Measurements from ENCODE around the gene GPR153.

The GPR153 gene

GRCh38 chr1:6253380-6253779 is 7.5 kb downstream of the GPR153 start:
- no peak overlapping the region for H3K4me3 ChIP-seq (ENCODE audit: low read length)
- DNase-seq (ENCODE audit: low read depth, low spot score) = no peak

GRCh38 chr1:6252374-6252710 is 8.6 kb downstream of the GPR153 start:
- H3K4me3 ChIP-seq (ENCODE audit: low read length) = no peak overlapping the region
- no peak for DNase-seq (ENCODE audit: low read depth, low spot score)

DNA sequence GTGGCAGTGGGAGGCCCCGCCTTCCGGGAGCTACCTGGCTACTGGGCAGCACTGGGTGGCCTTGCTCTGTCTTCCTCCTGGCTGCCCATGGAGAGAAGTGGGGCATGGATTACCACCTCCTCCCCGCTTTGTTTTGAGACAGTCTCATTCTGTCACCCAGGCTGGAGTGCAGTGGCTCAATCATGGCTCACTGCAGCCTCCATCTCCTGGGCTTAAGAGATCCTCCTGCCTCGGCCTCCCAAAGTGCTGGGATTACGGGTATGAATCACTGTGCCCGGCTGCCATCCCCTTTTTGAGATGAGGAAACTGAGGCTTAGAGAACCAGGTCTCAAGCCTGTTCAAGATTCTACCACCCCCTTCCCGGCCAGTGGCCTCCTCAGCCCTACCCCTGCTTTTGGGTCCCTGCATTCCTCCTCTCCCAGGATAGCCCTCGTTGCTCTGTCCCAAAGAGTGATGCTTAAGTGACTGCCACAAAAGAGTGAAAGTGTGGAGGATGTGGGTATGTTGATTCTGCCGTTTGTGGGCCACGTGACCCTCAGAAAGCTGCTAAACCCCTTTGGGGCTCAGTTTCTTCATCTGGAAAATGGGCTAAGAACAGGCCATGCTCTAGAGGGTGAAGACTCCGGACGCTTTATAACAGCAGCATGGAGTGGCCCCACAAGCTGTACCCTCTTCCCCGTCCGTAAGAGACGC is 9.1 kb downstream of the GPR153 start:
- H3K4me3 ChIP-seq (ENCODE audit: low read length) = no peak overlapping the region
- DNase-seq (ENCODE audit: low read depth, low spot score) = no peak

GRCh38 chr1:6251233-6251632 is 9.7 kb downstream of the GPR153 start:
- no peak for DNase-seq (ENCODE audit: low read depth, low spot score)
- no peak overlapping the region for H3K4me3 ChIP-seq (ENCODE audit: low read length)

GRCh38 chr1:6249739-6250689 is 10.9 kb downstream of the GPR153 start:
- no peak for DNase-seq (ENCODE audit: low read depth, low spot score)
- H3K4me3 ChIP-seq (ENCODE audit: low read length) = no peak overlapping the region

DNA sequence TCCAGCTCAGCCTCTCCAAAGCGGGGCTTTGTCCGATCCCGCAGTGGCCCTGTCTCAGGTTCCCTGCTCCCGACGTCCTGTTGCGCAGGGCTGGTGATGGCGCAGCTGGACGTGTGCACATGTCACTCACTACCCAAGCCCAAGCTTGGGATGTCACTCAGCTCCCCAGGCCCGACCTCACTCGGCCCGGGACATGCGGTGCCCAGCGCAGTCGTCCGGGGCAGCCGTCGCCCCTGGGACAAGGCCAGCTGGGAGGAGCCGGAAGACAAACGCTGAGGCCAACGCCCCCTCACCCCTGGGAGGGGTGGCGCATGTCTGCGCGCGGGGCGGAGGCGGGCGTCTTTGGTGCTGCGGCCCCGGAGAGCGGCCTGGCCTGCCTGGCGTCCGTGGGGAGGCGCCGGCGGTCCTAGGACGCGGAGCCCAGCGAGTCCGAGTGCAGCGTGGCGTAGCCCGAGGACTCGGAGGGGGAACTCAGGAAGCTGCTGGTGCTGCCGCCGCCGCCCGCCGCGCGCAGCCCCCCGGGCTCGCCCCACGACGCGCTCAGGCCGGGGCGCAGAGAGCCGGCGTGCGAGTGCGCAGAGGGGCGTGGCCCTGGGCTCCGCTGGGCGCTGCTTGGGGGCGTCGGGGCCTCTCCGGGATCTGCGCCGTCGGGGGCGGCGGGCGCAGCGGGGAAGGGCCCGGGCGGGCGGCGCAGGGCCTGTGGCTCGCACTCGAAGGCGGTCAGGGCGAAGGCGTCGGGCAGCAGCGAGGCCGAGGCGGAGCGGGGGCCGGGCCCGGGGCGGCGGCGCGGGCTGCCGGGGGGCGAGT is 11.8 kb downstream of the GPR153 start:
- H3K4me3 ChIP-seq (ENCODE audit: low read length) = no peak overlapping the region
- no peak for DNase-seq (ENCODE audit: low read depth, low spot score)

DNA sequence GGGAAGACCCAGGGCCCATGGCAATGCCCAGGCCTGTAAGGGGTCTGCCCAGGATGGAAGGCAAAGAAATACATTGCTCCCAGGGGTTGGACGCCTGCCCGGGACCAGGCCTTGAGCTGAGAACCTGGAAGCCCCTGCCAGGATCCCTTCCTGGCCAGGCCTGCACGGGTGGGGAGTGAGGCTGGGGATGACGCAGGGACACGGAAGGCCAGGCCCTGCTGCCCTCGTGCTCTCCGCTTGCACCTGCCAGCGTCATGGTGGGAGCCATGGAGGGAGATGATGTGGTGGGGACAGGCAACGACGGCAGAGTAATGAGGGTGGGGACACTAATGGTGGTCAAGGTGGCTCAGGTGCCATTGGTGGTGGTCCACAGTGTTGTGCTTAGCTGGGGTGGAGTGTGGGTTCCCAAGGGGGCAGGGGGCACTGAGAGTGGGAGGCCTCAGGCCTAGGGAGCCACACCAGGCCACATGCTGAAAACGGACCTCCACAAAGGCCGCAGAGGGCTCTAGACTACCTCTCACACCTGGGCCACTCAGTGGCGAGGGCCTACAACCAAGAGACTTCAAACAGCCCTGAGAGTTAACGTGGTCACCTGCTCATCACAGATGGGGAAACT is 12.6 kb downstream of the GPR153 start:
- H3K4me3 ChIP-seq (ENCODE audit: low read length) = no peak overlapping the region
- DNase-seq (ENCODE audit: low read depth, low spot score) = no peak

DNA sequence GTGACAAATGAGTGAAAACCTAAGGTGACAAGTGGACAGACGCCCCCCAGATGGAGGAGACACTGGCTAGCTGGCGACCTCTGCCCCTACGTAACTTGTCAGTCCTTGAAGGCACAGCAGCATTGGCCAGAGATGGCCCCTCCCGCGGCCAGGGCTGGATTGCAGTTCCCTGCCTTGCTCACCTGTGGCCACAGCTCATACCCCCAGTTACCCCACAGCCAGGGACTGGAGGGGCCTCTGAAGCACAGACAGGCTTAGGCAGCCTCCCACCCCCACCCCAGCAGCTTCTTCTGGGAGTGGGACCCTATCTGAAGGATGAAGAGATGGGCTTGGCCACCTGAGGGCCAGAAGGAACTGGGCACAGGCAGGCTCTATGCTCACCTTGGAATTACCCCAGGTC is 13.2 kb downstream of the GPR153 start:
- no peak overlapping the region for H3K4me3 ChIP-seq (ENCODE audit: low read length)
- DNase-seq (ENCODE audit: low read depth, low spot score) = no peak

DNA sequence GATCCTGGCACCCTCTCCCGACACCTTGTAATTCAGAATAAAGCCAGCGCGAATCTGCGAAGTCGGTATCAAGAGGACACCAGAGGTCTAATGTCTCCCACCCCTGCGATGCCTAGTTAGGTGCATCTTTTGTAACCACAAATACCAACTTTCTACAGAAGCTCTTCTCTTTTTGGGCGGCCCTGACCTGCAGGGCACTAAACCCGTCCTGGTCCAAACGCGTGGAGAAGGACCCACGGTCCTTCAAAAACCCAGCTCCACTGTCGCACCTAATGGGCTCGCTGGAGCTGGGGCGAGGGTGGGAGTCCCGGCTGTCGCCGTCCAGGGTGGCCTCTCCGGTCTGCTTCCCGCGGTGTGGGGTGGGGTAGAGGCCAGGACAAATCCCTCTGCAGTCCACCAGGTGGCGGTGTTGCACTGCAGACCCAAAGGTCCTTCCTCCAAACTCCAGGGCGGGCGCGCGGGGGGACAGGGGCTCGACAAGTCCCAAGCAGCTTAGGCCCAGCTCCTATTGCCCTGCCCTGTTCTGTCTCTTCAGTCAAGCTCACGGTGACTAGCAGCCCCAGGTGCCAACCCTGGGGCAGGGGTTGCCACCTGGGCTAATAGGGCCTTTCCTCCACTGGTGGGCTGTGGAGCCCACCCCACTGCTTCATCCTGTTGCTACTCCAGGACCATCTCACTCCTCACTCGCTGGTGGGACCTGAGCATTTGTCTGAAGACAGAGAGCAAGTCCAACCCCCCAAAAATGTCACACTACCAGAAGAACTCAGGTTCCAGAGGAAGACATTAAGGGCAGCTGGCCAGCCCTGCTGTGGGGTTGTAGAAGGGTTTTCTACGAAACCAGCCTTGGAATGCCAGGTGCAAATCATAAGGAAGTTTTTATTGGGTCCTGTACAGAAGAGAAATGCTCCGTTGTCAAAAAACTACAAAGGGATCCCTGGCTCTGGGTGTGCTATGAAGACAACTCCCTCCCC is 14.1 kb downstream of the GPR153 start:
- no peak overlapping the region for H3K4me3 ChIP-seq (ENCODE audit: low read length)
- DNase-seq (ENCODE audit: low read depth, low spot score) = peak; percentile 61

GRCh38 chr1:6245869-6246496 is 14.9 kb downstream of the GPR153 start:
- no peak overlapping the region for H3K4me3 ChIP-seq (ENCODE audit: low read length)

DNA sequence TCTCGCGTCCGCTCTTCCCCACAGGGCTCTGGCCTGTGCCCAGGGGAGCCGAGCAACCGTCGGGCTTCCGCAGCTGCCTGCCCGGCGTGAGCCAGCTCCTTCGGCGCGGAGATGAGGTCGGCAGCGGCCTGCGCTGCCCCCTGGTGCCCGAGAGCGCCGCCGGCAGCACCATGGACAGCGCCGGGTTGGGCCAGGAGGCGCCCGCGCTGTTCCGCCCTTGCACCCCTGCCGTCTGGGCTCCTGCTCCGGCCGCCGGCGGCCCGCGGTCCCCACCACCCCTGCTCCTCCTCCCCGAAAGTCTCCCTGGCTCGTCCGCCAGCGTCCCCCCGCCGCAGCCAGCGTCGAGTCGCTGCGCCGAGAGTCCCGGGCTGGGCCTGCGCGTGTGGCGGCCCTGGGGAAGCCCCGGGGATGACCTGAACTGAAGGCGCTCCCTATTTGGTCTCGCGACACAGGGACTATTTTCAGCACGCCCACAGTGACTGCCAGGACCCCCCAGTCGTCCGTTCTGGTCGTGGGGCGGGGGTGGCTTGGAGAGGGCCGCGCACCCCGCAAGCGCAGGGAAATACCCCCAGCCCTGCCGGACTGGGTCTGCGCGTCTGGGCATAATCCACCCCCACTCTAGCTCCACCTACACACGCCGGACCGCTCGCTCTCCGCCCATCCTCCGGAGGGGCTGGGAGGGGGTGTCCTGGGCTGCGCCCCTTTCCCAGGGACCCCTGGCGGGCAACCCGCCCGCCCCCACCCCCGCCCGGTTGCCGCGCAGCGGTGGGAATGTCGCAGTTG is 15.6 kb downstream of the GPR153 start:
- no peak overlapping the region for H3K4me3 ChIP-seq (ENCODE audit: low read length)
- DNase-seq (ENCODE audit: low read depth, low spot score) = peak; percentile 58

More at GRCh38 chr1:6245869-6246496, 14.9 kb downstream of the GPR153 start:
- DNase-seq (ENCODE audit: low read depth, low spot score) = no peak

- H3K4me3 ChIP-seq (ENCODE audit: low read length) = no peak overlapping the region
- DNase-seq (ENCODE audit: low read depth, low spot score) = no peak
Observed at GRCh38 chr1:6244401-6245049, 16.4 kb downstream of the GPR153 start.

- no peak within 1 kb of the TSS for H3K4me3 ChIP-seq (ENCODE audit: low read length)
Observed at GRCh38 chr1:6243993-6244392, 16.9 kb downstream of the GPR153 start, which contains the start of gene HES3. HES3 (plus strand) TSS chr1:6244179; CDS start chr1:6244366, 187 bp downstream.

GRCh38 chr1:6243053-6243834 is 17.7 kb downstream of the GPR153 start:
- no peak for DNase-seq (ENCODE audit: low read depth, low spot score)
- no peak overlapping the region for H3K4me3 ChIP-seq (ENCODE audit: low read length)

More at GRCh38 chr1:6243993-6244392, 16.9 kb downstream of the GPR153 start, which contains the start of gene HES3:
- DNase-seq (ENCODE audit: low read depth, low spot score) = no peak

DNA sequence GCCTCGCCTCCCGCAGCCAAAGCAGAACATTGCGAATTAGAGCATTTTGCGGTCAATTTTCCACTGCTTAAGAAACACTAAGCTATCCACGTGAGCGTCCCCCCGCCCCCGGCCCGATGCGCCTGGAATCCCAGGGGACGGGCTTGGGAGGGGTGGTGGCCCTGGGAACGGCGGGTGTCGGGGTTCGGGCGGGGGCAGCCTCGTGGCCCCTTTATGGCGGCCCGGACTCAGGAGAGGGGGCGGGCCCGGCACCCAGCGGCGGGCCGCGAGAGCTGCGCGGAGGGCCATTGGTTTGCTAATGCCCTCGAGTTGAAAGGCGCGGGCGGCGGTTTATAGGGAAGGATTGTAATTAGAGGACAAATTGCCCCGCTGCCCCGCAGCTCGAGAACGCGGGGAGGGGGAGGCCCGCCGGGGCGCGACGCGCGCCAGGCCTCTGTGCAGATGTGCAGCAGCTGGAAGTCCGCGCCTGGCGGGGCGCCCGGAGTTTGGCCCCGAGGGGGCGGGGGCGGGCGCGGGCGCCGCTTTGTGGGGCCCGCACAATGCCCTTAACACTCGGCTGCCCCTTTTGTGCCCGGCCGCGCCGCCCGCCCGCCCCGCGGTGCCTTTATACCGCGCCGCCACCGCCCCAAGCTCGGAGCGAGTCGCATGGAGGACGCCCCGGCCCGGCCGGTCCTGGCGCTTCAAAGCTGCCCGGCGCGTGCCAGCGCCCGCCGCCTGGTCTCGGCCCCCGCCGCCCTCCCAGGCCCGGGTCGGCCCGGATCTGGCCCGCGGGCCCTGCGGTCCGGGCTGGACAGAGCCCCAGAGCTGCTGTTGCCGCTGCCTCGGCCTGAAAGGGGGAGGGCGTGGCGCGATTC is 18.8 kb downstream of the GPR153 start:
- DNase-seq (ENCODE audit: low read depth, low spot score) = no peak
- H3K4me3 ChIP-seq (ENCODE audit: low read length) = no peak overlapping the region
